HepG2 (cell line): Measurements from ENCODE around the gene MIX23. TPM values are rescaled to one million over a fixed set of nuclear protein-coding genes. Genes with fewer than 3 reads are reported as not detected.

Source experiments
- ATAC-seq: fragments of 200-7000 bp; cut with Tn5 transposase; 3 replicates; pipeline ENCODE4 v1.9.1; 2020; ENCODE audit warnings: mild to moderate bottlenecking, moderate library complexity
- BruUV-seq: library from RNA; stranded (reverse); fragments of 400-500 nt; replicated peaks from 2 replicates; lab custom pipeline; 2021; lab: Mats Ljungman, UMichigan
- CTCF ChIA-PET: fragments of 300-600 bp; formaldehyde crosslinking; extraction: SDS; loops from one replicate; lab custom pipeline; 2021; ENCODE audit warnings: low total read pairs, inconsistent platforms, low intra/inter-chr PET ratio; lab: Yijun Ruan, JAX
- POLR2A ChIA-PET: fragments of 350-600 bp; sonication (Branson Sonifier 250); formaldehyde crosslinking; loops from one replicate; lab custom pipeline; 2020; ENCODE audit warnings: antibody characterized with exemption, inconsistent platforms; lab: Yijun Ruan, JAX
- DNase-seq: peaks from one replicate; pipeline ENCODE4 v3.0.0-alpha.2; 2015; ENCODE audit warnings: low spot score
- FAIRE-seq: peaks from 3 replicates; lab custom pipeline; 2011; peaks lifted over from hg19 to GRCh38; lab: Jason Lieb, UNC
- H2AFZ ChIP-seq: one replicate; pipeline ENCODE4 v1.6.1; 2011; ENCODE audit warnings: low read length, inconsistent platforms
- H3K27ac ChIP-seq: fragments of 300-600 bp; 3 replicates; pipeline ENCODE4 v1.8.0; 2011; ENCODE audit warnings: mixed run types, mild to moderate bottlenecking, mixed read lengths, low read length, inconsistent platforms; ENCODE audit not compliant: insufficient read depth; ENCODE audit errors: extremely low read length
- H3K27me3 ChIP-seq, 2 experiments: fragments of 200-600 bp in 1 of 2; 2 replicates in 1 of 2; 3 replicates in 1 of 2; pipeline versions ENCODE4 v1.6.0 to v1.8.0; 2011; ENCODE audit warnings: low read length in 2 of 2, mild to moderate bottlenecking in 2 of 2, moderate library complexity in 2 of 2, inconsistent platforms in 1 of 2; ENCODE audit not compliant: insufficient read depth in 2 of 2, control insufficient read depth in 1 of 2
- H3K36me3 ChIP-seq, 2 experiments: fragments of 200-600 bp in 1 of 2; replicated peaks in 1 of 2; 2 replicates in 1 of 2; 3 replicates in 1 of 2; pipeline versions ENCODE4 v1.5.1 to v1.8.0; 2011; ENCODE audit warnings: low read length in 2 of 2, inconsistent platforms in 1 of 2; ENCODE audit not compliant: insufficient read depth in 2 of 2, control insufficient read depth in 1 of 2
- H3K4me1 ChIP-seq: 2 replicates; pipeline ENCODE4 v1.5.1; 2012; ENCODE audit warnings: low read length, inconsistent platforms; ENCODE audit not compliant: insufficient read depth
- H3K4me2 ChIP-seq: 2 replicates; pipeline ENCODE4 v1.6.0; 2011; ENCODE audit warnings: low read depth, low read length, inconsistent platforms
- H3K4me3 ChIP-seq, 3 experiments: fragments of 200-600 bp in 1 of 3; sonication (generic), shearing (Covaris generic) in 1 of 3; replicated peaks in 1 of 3; 2 replicates each; pipeline ENCODE4 v1.5.1; 2011 to 2016; ENCODE audit warnings: low read length in 3 of 3, inconsistent platforms in 2 of 3, low read depth in 2 of 3, mild to moderate bottlenecking in 2 of 3, control low read depth in 1 of 3, mixed read lengths in 1 of 3; ENCODE audit not compliant: insufficient read depth in 1 of 3
- H3K79me2 ChIP-seq: one replicate; pipeline ENCODE4 v1.6.1; 2011; ENCODE audit warnings: low read length, inconsistent platforms; ENCODE audit not compliant: insufficient read depth
- H3K9ac ChIP-seq: 2 replicates; pipeline ENCODE4 v1.6.0; 2011; ENCODE audit warnings: mild to moderate bottlenecking, low read depth, low read length, inconsistent platforms; ENCODE audit not compliant: insufficient read depth
- H3K9me3 ChIP-seq: 2 replicates; pipeline ENCODE4 v1.5.1; 2012; ENCODE audit warnings: mild to moderate bottlenecking, low read length
- H4K20me1 ChIP-seq: 2 replicates; pipeline ENCODE4 v1.6.0; 2011; ENCODE audit warnings: inconsistent platforms, mild to moderate bottlenecking, low read length, moderate library complexity; ENCODE audit not compliant: insufficient read depth
- ATF7 ChIP-seq, 2 experiments: fragments of 450-650 bp in 1 of 2; sonication (generic) in 1 of 2; formaldehyde crosslinking in 1 of 2; IDR thresholded peaks; 2 replicates each; pipeline versions ENCODE4 v1.4.0 to v1.6.1; 2016 to 2020; ENCODE audit warnings: antibody characterized with exemption in 1 of 2, mild to moderate bottlenecking in 1 of 2, missing genetic modification reagents in 1 of 2
- NR2C2 ChIP-seq: sonication (generic); formaldehyde crosslinking; IDR thresholded peaks from 2 replicates; pipeline ENCODE4 v1.4.0; 2020; ENCODE audit warnings: missing genetic modification reagents, mild to moderate bottlenecking, moderate library complexity, borderline replicate concordance
- SMC3 ChIP-seq: IDR thresholded peaks from 2 replicates; pipeline ENCODE4 v1.6.1; 2011; ENCODE audit warnings: low read length, improper control_type of control experiment
- SOX13 ChIP-seq, 3 experiments: fragments of 450-650 bp in 1 of 3; sonication (generic) in 1 of 3; formaldehyde crosslinking in 1 of 3; IDR thresholded peaks in 2 of 3; conservative IDR thresholded peaks in 1 of 3; 2 replicates each; pipeline versions ENCODE4 v1.5.0 to v1.6.1; 2016 to 2020; ENCODE audit warnings: antibody characterized with exemption in 1 of 3, mild to moderate bottlenecking in 1 of 3, missing compliant biosample characterization in 1 of 3, missing genetic modification reagents in 1 of 3, moderate library complexity in 1 of 3
- TP53 ChIP-seq: sonication (generic); formaldehyde crosslinking; conservative IDR thresholded peaks from 2 replicates; pipeline ENCODE4 v1.4.0; 2020; ENCODE audit warnings: missing genetic modification reagents
- ZNF12 ChIP-seq: sonication (generic); formaldehyde crosslinking; IDR thresholded peaks from 2 replicates; pipeline ENCODE4 v1.5.0; 2020; ENCODE audit warnings: missing genetic modification reagents
- ZNF652 ChIP-seq: IDR thresholded peaks from 2 replicates; pipeline ENCODE4 v1.6.1; 2016; ENCODE audit warnings: low read depth, borderline replicate concordance
- WGBS: methylation state at CpG from one replicate; pipeline ENCODE4 v1.1.6; 2017; ENCODE audit warnings: low lambda C conversion rate; 5-methylcytosine and 5-hydroxymethylcytosine counted together
- in situ Hi-C: cut with HindIII; loops from 2 replicates; pipeline ENCODE4 v1.10.0; 2017; ENCODE audit warnings: low pct_unique_long_range_greater_than_20kb; ENCODE audit not compliant: extremely low pct_ligation_motif_present
- intact Hi-C: fragments of 100-400 bp; cut with micrococcal nuclease; formaldehyde crosslinking; loops from one replicate; pipeline ENCODE4 v1.10.0; 2022; ENCODE audit not compliant: unreplicated experiment
- polyA plus RNA-seq, 8 experiments: library from polyadenylated mRNA; depleted of rRNA in 3 of 8; stranded (reverse) in 7 of 8; unstranded in 1 of 8; fragments of >200 nt; fragmentation: Illumina TruSeq in 4 of 8; extraction: Trizol in 4 of 8; gene quantifications; 2 replicates each; pipeline versions ENCODE4 v1.2.1 to v1.2.3, GENCODE V29; 2011 to 2016; ENCODE audit warnings: low read depth in 4 of 8, missing spikeins in 1 of 8, mixed read lengths in 1 of 8; ENCODE audit not compliant: insufficient read depth in 1 of 8
- total RNA-seq, 5 experiments: library from RNA; depleted of rRNA; stranded (reverse); fragments of >200 nt; fragmentation: Illumina TruSeq; extraction: Trizol; gene quantifications; 2 replicates each; pipeline ENCODE4 v1.2.3, GENCODE V29; 2016; ENCODE audit warnings: low read depth in 1 of 5
- TF ChIP-seq, protein P1 (sequence below): IDR thresholded peaks from 2 replicates; pipeline ENCODE4 v1.6.1; 2016; ENCODE audit warnings: low read depth, missing genetic modification reagents, missing compliant biosample characterization

MIX23 gene
- total and polyA plus RNA-seq, 2 of the 13 experiments (the other 11 are each of a cell fraction or from before 2014, with no cell fraction given) = 20.0 to 152 TPM

DNA sequence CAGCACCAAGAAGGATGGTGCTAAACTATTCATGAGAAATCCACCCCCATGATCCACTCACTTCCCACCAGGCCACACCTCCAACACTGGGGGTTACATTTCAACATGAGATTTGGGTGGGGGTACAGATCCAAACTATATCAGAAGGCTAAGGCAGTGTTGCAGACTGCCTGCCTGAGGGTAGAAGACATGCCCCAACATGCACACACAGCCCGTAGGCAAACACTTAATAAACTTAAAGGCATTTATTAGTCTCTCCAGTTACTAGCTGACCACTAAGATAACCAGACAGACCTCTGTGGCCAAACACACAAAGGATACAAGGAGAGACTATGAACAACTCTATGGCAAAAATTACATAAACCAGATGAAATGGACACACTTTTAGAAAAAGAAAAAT lies 11.1 kb upstream of the MIX23 start:
- no peak overlapping the region for H2AFZ ChIP-seq
- H3K9ac ChIP-seq = no peak overlapping the region
- no peaks in the 10 kb centered on the region for H3K9me3 ChIP-seq
- no peaks in the 10 kb centered on the region for H3K27me3 ChIP-seq
- DNase-seq = no peak
- H3K27ac ChIP-seq = no peak overlapping the region
- no peak overlapping the region for H3K4me2 ChIP-seq
- H3K79me2 ChIP-seq = peaks cover 69% of the 10 kb centered on the region
- intact Hi-C loops = no loop called here
- CTCF ChIA-PET = no interaction called here
- WGBS = 89% methylated on average over 1 of the region's 1 CpG
- H3K4me3 ChIP-seq = no peak overlapping the region
- peak; percentile 74; the same call in 1 of the 2 replicates for TF ChIP-seq TP53 (CRISPR knock-in tag)
- no peak for TF ChIP-seq ATF7 (IDR thresholded peaks at IDR 0.05)
- no peak for TF ChIP-seq ATF7 (CRISPR knock-in tag; IDR thresholded peaks at IDR 0.05)
- TF ChIP-seq, all 625 proteins: peak for 1
- peaks cover 53% of the 10 kb centered on the region for H3K4me1 ChIP-seq
- FAIRE-seq (no peak), ATAC-seq (no peak)
- 0 out of 2 replicates have a peak, but pooled peaks cover 7% of the 10 kb centered on the region for H4K20me1 ChIP-seq
- no TSS peak for BruUV-seq
- POLR2A ChIA-PET = interaction anchor here (1.4 to 4.1 kb wide), 4 partner anchors 10 to 285 kb away, joined by 3 to 67 read pairs (median 8); partner anchors contain the start of genes FAM162A, MIX23 and WDR5B
- in situ Hi-C loops = loop anchor here (5.0 kb wide), 1 partner anchor 283 kb away; no protein-coding TSS in a partner anchor
- peaks cover 0 to 11% of the 10 kb centered on the region in 2 experiments; a peak in 2 of 5 replicates for H3K36me3 ChIP-seq

DNA sequence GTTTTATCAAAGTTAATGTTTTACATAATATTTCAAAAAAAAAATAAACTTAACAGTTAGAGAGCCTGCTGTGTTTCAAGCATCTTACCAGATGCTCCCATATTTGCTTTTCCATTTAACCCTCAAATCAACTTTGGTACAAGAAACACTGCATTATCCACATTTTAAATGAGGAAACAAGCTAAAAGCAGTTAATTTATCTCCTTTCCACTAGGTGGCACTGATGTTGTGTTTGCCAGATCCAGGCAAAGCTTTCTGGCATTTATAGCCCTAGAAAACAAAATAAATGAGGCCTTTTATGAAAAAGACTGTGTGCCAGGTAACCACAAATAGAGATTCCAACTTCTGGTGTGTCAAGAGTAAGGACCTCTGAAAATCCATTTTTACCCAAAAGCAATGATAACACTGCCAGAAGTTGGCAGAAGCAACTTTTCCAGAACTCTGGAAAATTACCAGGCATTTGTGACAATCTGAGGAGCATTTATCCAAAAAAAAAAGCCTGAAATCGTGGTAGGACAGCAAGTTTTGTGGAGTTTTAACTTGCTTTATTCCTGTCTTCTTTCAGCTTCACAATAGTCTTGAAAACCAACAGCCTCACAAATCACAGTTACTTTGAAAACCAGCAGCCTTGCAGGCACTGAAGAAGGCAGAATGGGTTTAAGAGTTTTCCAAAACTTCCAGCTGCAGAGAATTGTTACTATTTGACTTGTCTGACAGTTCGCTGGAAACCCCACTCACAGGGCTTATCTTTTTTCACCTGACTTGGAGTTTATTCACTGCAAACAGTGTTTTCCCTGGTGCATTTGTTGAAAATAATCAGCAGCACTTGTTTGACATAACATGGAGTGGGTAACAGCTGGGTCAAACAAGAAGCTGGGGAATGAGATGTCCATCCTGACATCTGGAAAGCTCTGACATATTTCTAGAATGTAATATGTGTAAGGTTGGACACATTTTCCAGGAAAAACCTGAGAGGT lies 10.1 kb upstream of the MIX23 start:
- Histone ChIP-seq H3K4me2 (peak overlapping the region; percentile 9; the same call in 1 of the 2 replicates), H3K9me3 (no peaks in the 10 kb centered on the region), H3K4me3 (no peak overlapping the region), H3K27me3 (no peaks in the 10 kb centered on the region), H3K27ac (peak overlapping the region; percentile 72), H3K36me3 (peaks cover 0 to 11% of the 10 kb centered on the region in 2 experiments; a peak in 2 of 5 replicates), H3K79me2 (peaks cover 74% of the 10 kb centered on the region), H4K20me1 (0 out of 2 replicates have a peak, but pooled peaks cover 7% of the 10 kb centered on the region), H3K4me1 (peaks cover 63% of the 10 kb centered on the region), H2AFZ (no peak overlapping the region), H3K9ac (peak overlapping the region; percentile 26; the same call in 1 of the 2 replicates)
- DNase-seq = peak; percentile 47
- FAIRE-seq = peak; percentile 74
- in situ Hi-C loops (loop anchor here (5.0 kb wide), 1 partner anchor 284 kb away; no protein-coding TSS in a partner anchor), intact Hi-C loops (loop anchor here (1.0 to 2.0 kb wide), 3 partner anchors 22 to 286 kb away; no protein-coding TSS in a partner anchor)
- ChIA-PET POLR2A (interaction anchor here (0.6 to 4.1 kb wide), 9 partner anchors 9 to 286 kb away, joined by 3 to 67 read pairs (median 6); partner anchors contain the start of genes FAM162A, KPNA1, MIX23 and WDR5B), CTCF (interaction anchor here (1.0 to 2.4 kb wide), 3 partner anchors 86 to 286 kb away, joined by 3 to 14 read pairs (median 3); no protein-coding TSS in a partner anchor)
- 24% methylated on average over 2 of the region's 2 CpGs for WGBS
- ATAC-seq = no peak
- BruUV-seq = no TSS peak
- TF ChIP-seq ZNF12 (CRISPR knock-in tag) (no peak), NR2C2 (CRISPR knock-in tag) (no peak), SMC3 (peak; percentile 47; the same call in 1 of the 2 replicates), SOX13 (IDR thresholded peaks at IDR 0.05) (no peak), SOX13 (CRISPR knock-in tag; conservative IDR thresholded peaks at IDR 0.05 in 1 of 2, IDR thresholded peaks at IDR 0.05 in 1 of 2) (0 out of 4 replicates have a peak, but pooled peaks of 1 of the 2 experiments have one; percentile 6), ZNF652 (CRISPR knock-in tag) (peak; percentile 62; the same call in 1 of the 2 replicates)
- TF ChIP-seq, protein P1, sequence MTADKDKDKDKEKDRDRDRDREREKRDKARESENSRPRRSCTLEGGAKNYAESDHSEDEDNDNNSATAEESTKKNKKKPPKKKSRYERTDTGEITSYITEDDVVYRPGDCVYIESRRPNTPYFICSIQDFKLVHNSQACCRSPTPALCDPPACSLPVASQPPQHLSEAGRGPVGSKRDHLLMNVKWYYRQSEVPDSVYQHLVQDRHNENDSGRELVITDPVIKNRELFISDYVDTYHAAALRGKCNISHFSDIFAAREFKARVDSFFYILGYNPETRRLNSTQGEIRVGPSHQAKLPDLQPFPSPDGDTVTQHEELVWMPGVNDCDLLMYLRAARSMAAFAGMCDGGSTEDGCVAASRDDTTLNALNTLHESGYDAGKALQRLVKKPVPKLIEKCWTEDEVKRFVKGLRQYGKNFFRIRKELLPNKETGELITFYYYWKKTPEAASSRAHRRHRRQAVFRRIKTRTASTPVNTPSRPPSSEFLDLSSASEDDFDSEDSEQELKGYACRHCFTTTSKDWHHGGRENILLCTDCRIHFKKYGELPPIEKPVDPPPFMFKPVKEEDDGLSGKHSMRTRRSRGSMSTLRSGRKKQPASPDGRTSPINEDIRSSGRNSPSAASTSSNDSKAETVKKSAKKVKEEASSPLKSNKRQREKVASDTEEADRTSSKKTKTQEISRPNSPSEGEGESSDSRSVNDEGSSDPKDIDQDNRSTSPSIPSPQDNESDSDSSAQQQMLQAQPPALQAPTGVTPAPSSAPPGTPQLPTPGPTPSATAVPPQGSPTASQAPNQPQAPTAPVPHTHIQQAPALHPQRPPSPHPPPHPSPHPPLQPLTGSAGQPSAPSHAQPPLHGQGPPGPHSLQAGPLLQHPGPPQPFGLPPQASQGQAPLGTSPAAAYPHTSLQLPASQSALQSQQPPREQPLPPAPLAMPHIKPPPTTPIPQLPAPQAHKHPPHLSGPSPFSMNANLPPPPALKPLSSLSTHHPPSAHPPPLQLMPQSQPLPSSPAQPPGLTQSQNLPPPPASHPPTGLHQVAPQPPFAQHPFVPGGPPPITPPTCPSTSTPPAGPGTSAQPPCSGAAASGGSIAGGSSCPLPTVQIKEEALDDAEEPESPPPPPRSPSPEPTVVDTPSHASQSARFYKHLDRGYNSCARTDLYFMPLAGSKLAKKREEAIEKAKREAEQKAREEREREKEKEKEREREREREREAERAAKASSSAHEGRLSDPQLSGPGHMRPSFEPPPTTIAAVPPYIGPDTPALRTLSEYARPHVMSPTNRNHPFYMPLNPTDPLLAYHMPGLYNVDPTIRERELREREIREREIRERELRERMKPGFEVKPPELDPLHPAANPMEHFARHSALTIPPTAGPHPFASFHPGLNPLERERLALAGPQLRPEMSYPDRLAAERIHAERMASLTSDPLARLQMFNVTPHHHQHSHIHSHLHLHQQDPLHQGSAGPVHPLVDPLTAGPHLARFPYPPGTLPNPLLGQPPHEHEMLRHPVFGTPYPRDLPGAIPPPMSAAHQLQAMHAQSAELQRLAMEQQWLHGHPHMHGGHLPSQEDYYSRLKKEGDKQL = no peak
